Measurements from ENCODE around the gene EMC8. TPM values are rescaled to one million over a fixed set of nuclear protein-coding genes. Genes with fewer than 3 reads are reported as not detected.

EMC8 gene
- total and polyA plus RNA-seq, 10 of the 15 experiments (the other 5 are each of a cell fraction or from before 2014, with no cell fraction given), result 7.8 to 62.0 (median 33.5) TPM

DNA sequence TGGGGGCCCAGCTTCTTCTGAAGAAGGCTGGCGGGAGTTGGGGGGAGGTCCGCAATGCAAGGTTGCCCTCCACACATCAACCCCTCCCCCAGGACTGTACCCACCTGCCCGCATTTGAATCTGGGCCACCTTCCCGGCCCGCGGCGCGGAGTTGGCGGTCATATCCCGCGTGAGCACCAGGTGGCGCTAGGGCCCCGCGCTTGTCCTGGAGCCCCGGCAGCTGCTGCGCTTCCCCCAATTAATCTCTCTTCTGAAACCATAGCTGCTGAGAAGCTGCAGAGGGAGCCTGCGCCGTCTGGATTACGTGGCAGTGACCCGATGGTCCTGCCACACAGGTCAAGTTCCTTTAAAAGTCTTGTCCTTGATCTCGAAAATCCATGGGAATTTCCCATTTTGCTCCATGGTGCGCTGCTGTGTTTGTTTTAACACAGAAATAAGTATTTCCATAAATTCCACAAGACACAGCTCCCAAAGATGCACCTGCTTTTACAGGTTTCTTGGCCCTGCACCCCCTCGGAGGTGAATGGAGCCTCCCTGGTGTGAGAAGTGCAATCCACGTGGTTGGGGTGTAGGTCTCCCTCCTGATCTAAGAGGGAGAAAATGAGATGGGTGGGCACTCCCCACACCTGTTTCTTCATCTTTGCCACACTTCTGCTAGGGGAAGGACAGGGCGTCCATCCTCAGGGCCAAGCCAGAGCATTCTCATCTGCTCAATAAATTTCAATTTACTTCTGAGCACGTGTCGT lies 22.2 kb upstream of the EMC8 start (continued):
- no peak for TF ChIP-seq BACH1 (IDR thresholded peaks at IDR 0.05; ENCODE audit: borderline replicate concordance)
- no peak for TF ChIP-seq ZNF384 (IDR thresholded peaks at IDR 0.05; ENCODE audit: borderline replicate concordance, low read depth, low read length)
- no peak for TF ChIP-seq ATF2 (IDR thresholded peaks at IDR 0.05; ENCODE audit: low read length)
- no peak for TF ChIP-seq E2F4 (IDR thresholded peaks at IDR 0.05; ENCODE audit: low read depth, low read length)
- TF ChIP-seq SRF (IDR thresholded peaks at IDR 0.05; ENCODE audit: low read depth in 2 of 2, low read length in 2 of 2), result no peak
- no peak for TF ChIP-seq STAT3 (IDR thresholded peaks at IDR 0.05; ENCODE audit: low read depth, low read length)
- TF ChIP-seq USF1 (IDR thresholded peaks at IDR 0.05; ENCODE audit: borderline replicate concordance, extremely low read length, insufficient read depth, low read depth, low read length), result no peak
- TF ChIP-seq NBN (IDR thresholded peaks at IDR 0.05), result peak; percentile 56
- peak in 1 of 2 experiments; percentile 15; a peak in 1 of 4 replicates for TF ChIP-seq IKZF2 (IDR thresholded peaks at IDR 0.05)
- TF ChIP-seq ZNF207 (IDR thresholded peaks at IDR 0.05; ENCODE audit: borderline replicate concordance), result 0 out of 2 replicates have a peak, but pooled peaks have one; percentile 69
- TF ChIP-seq BMI1 (IDR thresholded peaks at IDR 0.05; ENCODE audit: borderline replicate concordance), result no peak
- no peak for TF ChIP-seq YBX1 (IDR thresholded peaks at IDR 0.05)
- TF ChIP-seq EED (IDR thresholded peaks at IDR 0.05; ENCODE audit: low read depth), result peak; percentile 59; the same call in 1 of the 2 replicates
- TF ChIP-seq EZH2 (IDR thresholded peaks at IDR 0.05; ENCODE audit: borderline replicate concordance, control insufficient read depth, low read depth, low read length), result no peak
- 0 out of 4 replicates have a peak, but pooled peaks of 1 of the 2 experiments have one; percentile 16 for TF ChIP-seq EP300 (IDR thresholded peaks at IDR 0.05; ENCODE audit: borderline replicate concordance in 1 of 2, control insufficient read depth in 1 of 2, low read depth in 2 of 2, low read length in 2 of 2)
- TF ChIP-seq CBFB (IDR thresholded peaks at IDR 0.05; ENCODE audit: low read depth), result peak; percentile 71; the same call in 1 of the 2 replicates
- TF ChIP-seq, protein P1, sequence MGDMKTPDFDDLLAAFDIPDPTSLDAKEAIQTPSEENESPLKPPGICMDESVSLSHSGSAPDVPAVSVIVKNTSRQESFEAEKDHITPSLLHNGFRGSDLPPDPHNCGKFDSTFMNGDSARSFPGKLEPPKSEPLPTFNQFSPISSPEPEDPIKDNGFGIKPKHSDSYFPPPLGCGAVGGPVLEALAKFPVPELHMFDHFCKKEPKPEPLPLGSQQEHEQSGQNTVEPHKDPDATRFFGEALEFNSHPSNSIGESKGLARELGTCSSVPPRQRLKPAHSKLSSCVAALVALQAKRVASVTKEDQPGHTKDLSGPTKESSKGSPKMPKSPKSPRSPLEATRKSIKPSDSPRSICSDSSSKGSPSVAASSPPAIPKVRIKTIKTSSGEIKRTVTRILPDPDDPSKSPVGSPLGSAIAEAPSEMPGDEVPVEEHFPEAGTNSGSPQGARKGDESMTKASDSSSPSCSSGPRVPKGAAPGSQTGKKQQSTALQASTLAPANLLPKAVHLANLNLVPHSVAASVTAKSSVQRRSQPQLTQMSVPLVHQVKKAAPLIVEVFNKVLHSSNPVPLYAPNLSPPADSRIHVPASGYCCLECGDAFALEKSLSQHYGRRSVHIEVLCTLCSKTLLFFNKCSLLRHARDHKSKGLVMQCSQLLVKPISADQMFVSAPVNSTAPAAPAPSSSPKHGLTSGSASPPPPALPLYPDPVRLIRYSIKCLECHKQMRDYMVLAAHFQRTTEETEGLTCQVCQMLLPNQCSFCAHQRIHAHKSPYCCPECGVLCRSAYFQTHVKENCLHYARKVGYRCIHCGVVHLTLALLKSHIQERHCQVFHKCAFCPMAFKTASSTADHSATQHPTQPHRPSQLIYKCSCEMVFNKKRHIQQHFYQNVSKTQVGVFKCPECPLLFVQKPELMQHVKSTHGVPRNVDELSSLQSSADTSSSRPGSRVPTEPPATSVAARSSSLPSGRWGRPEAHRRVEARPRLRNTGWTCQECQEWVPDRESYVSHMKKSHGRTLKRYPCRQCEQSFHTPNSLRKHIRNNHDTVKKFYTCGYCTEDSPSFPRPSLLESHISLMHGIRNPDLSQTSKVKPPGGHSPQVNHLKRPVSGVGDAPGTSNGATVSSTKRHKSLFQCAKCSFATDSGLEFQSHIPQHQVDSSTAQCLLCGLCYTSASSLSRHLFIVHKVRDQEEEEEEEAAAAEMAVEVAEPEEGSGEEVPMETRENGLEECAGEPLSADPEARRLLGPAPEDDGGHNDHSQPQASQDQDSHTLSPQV (IDR thresholded peaks at IDR 0.05), result no peak; the same call in 1 of the 2 replicates

All from GM12878 (cell line).